ENCODE data around the gene EDNRB.

- no peak for TF ChIP-seq POLR2A (IDR thresholded peaks at IDR 0.05)
- TF ChIP-seq, protein P1, sequence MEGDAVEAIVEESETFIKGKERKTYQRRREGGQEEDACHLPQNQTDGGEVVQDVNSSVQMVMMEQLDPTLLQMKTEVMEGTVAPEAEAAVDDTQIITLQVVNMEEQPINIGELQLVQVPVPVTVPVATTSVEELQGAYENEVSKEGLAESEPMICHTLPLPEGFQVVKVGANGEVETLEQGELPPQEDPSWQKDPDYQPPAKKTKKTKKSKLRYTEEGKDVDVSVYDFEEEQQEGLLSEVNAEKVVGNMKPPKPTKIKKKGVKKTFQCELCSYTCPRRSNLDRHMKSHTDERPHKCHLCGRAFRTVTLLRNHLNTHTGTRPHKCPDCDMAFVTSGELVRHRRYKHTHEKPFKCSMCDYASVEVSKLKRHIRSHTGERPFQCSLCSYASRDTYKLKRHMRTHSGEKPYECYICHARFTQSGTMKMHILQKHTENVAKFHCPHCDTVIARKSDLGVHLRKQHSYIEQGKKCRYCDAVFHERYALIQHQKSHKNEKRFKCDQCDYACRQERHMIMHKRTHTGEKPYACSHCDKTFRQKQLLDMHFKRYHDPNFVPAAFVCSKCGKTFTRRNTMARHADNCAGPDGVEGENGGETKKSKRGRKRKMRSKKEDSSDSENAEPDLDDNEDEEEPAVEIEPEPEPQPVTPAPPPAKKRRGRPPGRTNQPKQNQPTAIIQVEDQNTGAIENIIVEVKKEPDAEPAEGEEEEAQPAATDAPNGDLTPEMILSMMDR (IDR thresholded peaks at IDR 0.05 in 8 of 11, conservative IDR thresholded peaks at IDR 0.05 in 3 of 11): no peak
Measured at GRCh38 chr13:77913003-77913402, 5.6 kb downstream of the EDNRB start.

Measured in spleen (tissue), 7 donors.